Measurements from ENCODE around the gene SPAG16. TPM values are rescaled to one million over a fixed set of nuclear protein-coding genes. Genes with fewer than 3 reads are reported as not detected.

Gene SPAG16
- total RNA-seq, 1 donor from 2014 or later, result 38.6 TPM

- Histone ChIP-seq H3K4me3 (ENCODE audit: low read length in 3 of 3) (no peak overlapping the region), H3K4me1 (ENCODE audit: control insufficient read depth in 3 of 3, insufficient read depth in 3 of 3, low read length in 3 of 3) (no peaks in the 10 kb centered on the region), H3K27ac (ENCODE audit: low read depth, low read length) (no peak overlapping the region), H3K9me3 (ENCODE audit: control insufficient read depth in 3 of 3, low read length in 3 of 3) (no peaks in the 10 kb centered on the region), H3K27me3 (ENCODE audit: control insufficient read depth in 3 of 3, insufficient read depth in 3 of 3, low read length in 3 of 3) (no peaks in the 10 kb centered on the region), H3K9ac (ENCODE audit: low read depth in 1 of 3, low read length in 3 of 3) (peak overlapping the region in 1 of 3 donors; percentile 3), H3K36me3 (ENCODE audit: control insufficient read depth in 3 of 3, insufficient read depth in 3 of 3, low read length in 3 of 3) (no peaks in the 10 kb centered on the region)
Observed at GRCh38 chr2:213806125-213806726, 522.0 kb downstream of the SPAG16 start.

GRCh38 chr2:213816583-213816982 is 532.3 kb downstream of the SPAG16 start:
- Histone ChIP-seq H3K27ac (ENCODE audit: low read depth, low read length) (no peak overlapping the region), H3K9ac (ENCODE audit: low read depth in 1 of 3, low read length in 3 of 3) (no peak overlapping the region), H3K9me3 (ENCODE audit: control insufficient read depth in 3 of 3, low read length in 3 of 3) (no peaks in the 10 kb centered on the region), H3K27me3 (ENCODE audit: control insufficient read depth in 3 of 3, insufficient read depth in 3 of 3, low read length in 3 of 3) (no peaks in the 10 kb centered on the region), H3K4me1 (ENCODE audit: control insufficient read depth in 3 of 3, insufficient read depth in 3 of 3, low read length in 3 of 3) (no peaks in the 10 kb centered on the region), H3K4me3 (ENCODE audit: low read length in 3 of 3) (no peak overlapping the region), H3K36me3 (ENCODE audit: control insufficient read depth in 3 of 3, insufficient read depth in 3 of 3, low read length in 3 of 3) (no peaks in the 10 kb centered on the region)

- Histone ChIP-seq H3K27me3 (ENCODE audit: control insufficient read depth in 3 of 3, insufficient read depth in 3 of 3, low read length in 3 of 3) (no peaks in the 10 kb centered on the region), H3K4me1 (ENCODE audit: control insufficient read depth in 3 of 3, insufficient read depth in 3 of 3, low read length in 3 of 3) (no peaks in the 10 kb centered on the region), H3K27ac (ENCODE audit: low read depth, low read length) (no peak overlapping the region), H3K9ac (ENCODE audit: low read depth in 1 of 3, low read length in 3 of 3) (no peak overlapping the region), H3K9me3 (ENCODE audit: control insufficient read depth in 3 of 3, low read length in 3 of 3) (no peaks in the 10 kb centered on the region), H3K36me3 (ENCODE audit: control insufficient read depth in 3 of 3, insufficient read depth in 3 of 3, low read length in 3 of 3) (no peaks in the 10 kb centered on the region), H3K4me3 (ENCODE audit: low read length in 3 of 3) (no peak overlapping the region)
Observed at GRCh38 chr2:213818436-213818835, 534.2 kb downstream of the SPAG16 start.

GRCh38 chr2:213834331-213834730 is 550.1 kb downstream of the SPAG16 start:
- H3K27ac ChIP-seq (ENCODE audit: low read depth, low read length), result no peak overlapping the region
- H3K27me3 ChIP-seq (ENCODE audit: control insufficient read depth in 3 of 3, insufficient read depth in 3 of 3, low read length in 3 of 3), result no peaks in the 10 kb centered on the region

GRCh38 chr2:213834746-213835145 is 550.5 kb downstream of the SPAG16 start:
- Histone ChIP-seq H3K9me3 (ENCODE audit: control insufficient read depth in 3 of 3, low read length in 3 of 3) (peaks cover 0 to 3% (median 0%) of the 10 kb centered on the region in 3 donors), H3K36me3 (ENCODE audit: control insufficient read depth in 3 of 3, insufficient read depth in 3 of 3, low read length in 3 of 3) (no peaks in the 10 kb centered on the region), H3K4me1 (ENCODE audit: control insufficient read depth in 3 of 3, insufficient read depth in 3 of 3, low read length in 3 of 3) (peaks cover 0 to 6% (median 4%) of the 10 kb centered on the region in 3 donors), H3K27ac (ENCODE audit: low read depth, low read length) (no peak overlapping the region), H3K4me3 (ENCODE audit: low read length in 3 of 3) (no peak overlapping the region), H3K27me3 (ENCODE audit: control insufficient read depth in 3 of 3, insufficient read depth in 3 of 3, low read length in 3 of 3) (no peaks in the 10 kb centered on the region), H3K9ac (ENCODE audit: low read depth in 1 of 3, low read length in 3 of 3) (no peak overlapping the region)

More at GRCh38 chr2:213834331-213834730, 550.1 kb downstream of the SPAG16 start:
- peaks cover 0 to 5% (median 0%) of the 10 kb centered on the region in 3 donors for H3K9me3 ChIP-seq (ENCODE audit: control insufficient read depth in 3 of 3, low read length in 3 of 3)
- no peaks in the 10 kb centered on the region for H3K36me3 ChIP-seq (ENCODE audit: control insufficient read depth in 3 of 3, insufficient read depth in 3 of 3, low read length in 3 of 3)
- no peak overlapping the region for H3K9ac ChIP-seq (ENCODE audit: low read depth in 1 of 3, low read length in 3 of 3)
- H3K4me1 ChIP-seq (ENCODE audit: control insufficient read depth in 3 of 3, insufficient read depth in 3 of 3, low read length in 3 of 3), result peaks cover 0 to 6% (median 4%) of the 10 kb centered on the region in 3 donors
- H3K4me3 ChIP-seq (ENCODE audit: low read length in 3 of 3), result no peak overlapping the region

GRCh38 chr2:213846856-213847255 is 562.6 kb downstream of the SPAG16 start:
- H3K27ac ChIP-seq (ENCODE audit: low read depth, low read length), result no peak overlapping the region
- H3K36me3 ChIP-seq (ENCODE audit: control insufficient read depth in 3 of 3, insufficient read depth in 3 of 3, low read length in 3 of 3), result no peaks in the 10 kb centered on the region
- H3K27me3 ChIP-seq (ENCODE audit: control insufficient read depth in 3 of 3, insufficient read depth in 3 of 3, low read length in 3 of 3), result no peaks in the 10 kb centered on the region
- H3K9ac ChIP-seq (ENCODE audit: low read depth in 1 of 3, low read length in 3 of 3), result no peak overlapping the region
- H3K4me3 ChIP-seq (ENCODE audit: low read length in 3 of 3), result peak overlapping the region in 1 of 3 donors; percentile 6
- H3K9me3 ChIP-seq (ENCODE audit: control insufficient read depth in 3 of 3, low read length in 3 of 3), result no peaks in the 10 kb centered on the region
- peaks cover 5 to 12% (median 7%) of the 10 kb centered on the region in 3 donors for H3K4me1 ChIP-seq (ENCODE audit: control insufficient read depth in 3 of 3, insufficient read depth in 3 of 3, low read length in 3 of 3)

- Histone ChIP-seq H3K9me3 (ENCODE audit: control insufficient read depth in 3 of 3, low read length in 3 of 3) (no peaks in the 10 kb centered on the region), H3K4me1 (ENCODE audit: control insufficient read depth in 3 of 3, insufficient read depth in 3 of 3, low read length in 3 of 3) (peaks cover 5 to 12% (median 7%) of the 10 kb centered on the region in 3 donors), H3K9ac (ENCODE audit: low read depth in 1 of 3, low read length in 3 of 3) (no peak overlapping the region), H3K36me3 (ENCODE audit: control insufficient read depth in 3 of 3, insufficient read depth in 3 of 3, low read length in 3 of 3) (no peaks in the 10 kb centered on the region), H3K4me3 (ENCODE audit: low read length in 3 of 3) (no peak overlapping the region), H3K27ac (ENCODE audit: low read depth, low read length) (no peak overlapping the region), H3K27me3 (ENCODE audit: control insufficient read depth in 3 of 3, insufficient read depth in 3 of 3, low read length in 3 of 3) (no peaks in the 10 kb centered on the region)
Observed at GRCh38 chr2:213847316-213847715, 563.1 kb downstream of the SPAG16 start.

- Histone ChIP-seq H3K4me1 (ENCODE audit: control insufficient read depth in 3 of 3, insufficient read depth in 3 of 3, low read length in 3 of 3) (peaks cover 5 to 12% (median 7%) of the 10 kb centered on the region in 3 donors), H3K9ac (ENCODE audit: low read depth in 1 of 3, low read length in 3 of 3) (no peak overlapping the region), H3K27me3 (ENCODE audit: control insufficient read depth in 3 of 3, insufficient read depth in 3 of 3, low read length in 3 of 3) (no peaks in the 10 kb centered on the region), H3K36me3 (ENCODE audit: control insufficient read depth in 3 of 3, insufficient read depth in 3 of 3, low read length in 3 of 3) (no peaks in the 10 kb centered on the region), H3K4me3 (ENCODE audit: low read length in 3 of 3) (no peak overlapping the region), H3K9me3 (ENCODE audit: control insufficient read depth in 3 of 3, low read length in 3 of 3) (no peaks in the 10 kb centered on the region), H3K27ac (ENCODE audit: low read depth, low read length) (no peak overlapping the region)
Observed at GRCh38 chr2:213848631-213849030, 564.4 kb downstream of the SPAG16 start.

- H3K27me3 ChIP-seq (ENCODE audit: control insufficient read depth in 3 of 3, insufficient read depth in 3 of 3, low read length in 3 of 3), result no peaks in the 10 kb centered on the region
- H3K4me1 ChIP-seq (ENCODE audit: control insufficient read depth in 3 of 3, insufficient read depth in 3 of 3, low read length in 3 of 3), result no peaks in the 10 kb centered on the region
Observed at GRCh38 chr2:213861638-213862037, 577.4 kb downstream of the SPAG16 start.

GRCh38 chr2:213862407-213863076 is 578.3 kb downstream of the SPAG16 start:
- Histone ChIP-seq H3K9ac (ENCODE audit: low read depth in 1 of 3, low read length in 3 of 3) (no peak overlapping the region), H3K4me3 (ENCODE audit: low read length in 3 of 3) (no peak overlapping the region), H3K27me3 (ENCODE audit: control insufficient read depth in 3 of 3, insufficient read depth in 3 of 3, low read length in 3 of 3) (no peaks in the 10 kb centered on the region), H3K4me1 (ENCODE audit: control insufficient read depth in 3 of 3, insufficient read depth in 3 of 3, low read length in 3 of 3) (no peaks in the 10 kb centered on the region), H3K9me3 (ENCODE audit: control insufficient read depth in 3 of 3, low read length in 3 of 3) (peaks cover 0 to 2% (median 0%) of the 10 kb centered on the region in 3 donors), H3K27ac (ENCODE audit: low read depth, low read length) (no peak overlapping the region), H3K36me3 (ENCODE audit: control insufficient read depth in 3 of 3, insufficient read depth in 3 of 3, low read length in 3 of 3) (no peaks in the 10 kb centered on the region)

More at GRCh38 chr2:213861638-213862037, 577.4 kb downstream of the SPAG16 start:
- Histone ChIP-seq H3K4me3 (ENCODE audit: low read length in 3 of 3) (no peak overlapping the region), H3K36me3 (ENCODE audit: control insufficient read depth in 3 of 3, insufficient read depth in 3 of 3, low read length in 3 of 3) (no peaks in the 10 kb centered on the region), H3K9ac (ENCODE audit: low read depth in 1 of 3, low read length in 3 of 3) (no peak overlapping the region), H3K27ac (ENCODE audit: low read depth, low read length) (no peak overlapping the region), H3K9me3 (ENCODE audit: control insufficient read depth in 3 of 3, low read length in 3 of 3) (peaks cover 0 to 2% (median 0%) of the 10 kb centered on the region in 3 donors)

Measured in skeletal muscle tissue (tissue), 4 donors.